SK-N-SH (cell line): ENCODE measurements around the gene LRRN4CL. TPM values are rescaled to one million over a fixed set of nuclear protein-coding genes. Genes with fewer than 3 reads are reported as not detected.

Experiments
- CTCF ChIA-PET: fragments of 300-600, 350-600 bp; formaldehyde crosslinking; extraction: SDS; loops from one replicate; lab custom pipeline; 2021; lab: Yijun Ruan, JAX
- POLR2A ChIA-PET: fragments of 350-600 bp; sonication (Branson Sonifier 250); formaldehyde crosslinking; extraction: SDS; loops from one replicate; lab custom pipeline; 2020; ENCODE audit warnings: antibody characterized with exemption, inconsistent platforms; lab: Yijun Ruan, JAX
- DNase-seq: peaks from one replicate; pipeline ENCODE4 v3.0.0; 2012
- H2AFZ ChIP-seq: fragments of 200-600 bp; sonication (generic); 2 replicates; pipeline ENCODE4 v1.8.1; 2016; ENCODE audit warnings: antibody characterized with exemption, mild to moderate bottlenecking, low read depth
- H3F3A ChIP-seq: fragments of 200-600 bp; sonication (generic); replicated peaks from 2 replicates; pipeline ENCODE3; 2016; ENCODE audit warnings: antibody characterized with exemption, mild to moderate bottlenecking; ENCODE audit not compliant: insufficient read depth
- H3K27ac ChIP-seq, 2 experiments: fragments of 200-500 bp in 1 of 2; fragments of 200-600 bp in 1 of 2; sonication (Bioruptor generic) in 1 of 2; sonication (generic), shearing (Covaris generic) in 1 of 2; 2 replicates each; pipeline versions ENCODE4 v1.5.1 to v1.6.1; 2014 to 2016; ENCODE audit warnings: low read depth in 2 of 2, inconsistent platforms in 1 of 2, low read length in 1 of 2, mild to moderate bottlenecking in 1 of 2, mixed read lengths in 1 of 2
- H3K27me3 ChIP-seq: fragments of 200-600 bp; sonication (generic), shearing (Covaris generic); 2 replicates; pipeline ENCODE4 v1.6.1; 2016; ENCODE audit warnings: mixed run types; ENCODE audit not compliant: insufficient read depth
- H3K36me3 ChIP-seq, 2 experiments: fragments of 200-500 bp in 1 of 2; fragments of 200-600 bp in 1 of 2; sonication (Bioruptor generic) in 1 of 2; sonication (generic) in 1 of 2; replicated peaks in 1 of 2; 2 replicates each; pipeline versions ENCODE3 to v1.5.1; 2014 to 2016; ENCODE audit warnings: low read length in 1 of 2, mild to moderate bottlenecking in 1 of 2; ENCODE audit not compliant: insufficient read depth in 2 of 2, control insufficient read depth in 1 of 2
- H3K4me1 ChIP-seq, 2 experiments: fragments of 200-500 bp in 1 of 2; fragments of 200-600 bp in 1 of 2; sonication (Bioruptor generic) in 1 of 2; sonication (generic), shearing (Covaris generic) in 1 of 2; 2 replicates each; pipeline versions ENCODE4 v1.5.1 to v1.6.1; 2014 to 2016; ENCODE audit warnings: low read depth in 1 of 2, low read length in 1 of 2, mixed run types in 1 of 2; ENCODE audit not compliant: insufficient read depth in 2 of 2, control insufficient read depth in 1 of 2
- H3K4me2 ChIP-seq: fragments of 200-600 bp; sonication (generic), shearing (Covaris generic); 2 replicates; pipeline ENCODE4 v1.6.1; 2017; ENCODE audit warnings: mixed run types
- H3K4me3 ChIP-seq, 2 experiments: fragments of 200-500 bp in 1 of 2; fragments of 200-600 bp in 1 of 2; sonication (Bioruptor generic) in 1 of 2; sonication (generic), shearing (Covaris generic) in 1 of 2; 2 replicates each; pipeline versions ENCODE4 v1.5.1 to v1.8.1; 2014 to 2016; ENCODE audit warnings: low read depth in 2 of 2, inconsistent platforms in 1 of 2, low read length in 1 of 2, mild to moderate bottlenecking in 1 of 2, mixed read lengths in 1 of 2, moderate library complexity in 1 of 2
- H3K79me2 ChIP-seq: fragments of 200-600 bp; sonication (generic); 2 replicates; pipeline ENCODE4 v1.8.1; 2017; ENCODE audit warnings: mild to moderate bottlenecking; ENCODE audit not compliant: insufficient read depth
- H3K9ac ChIP-seq: fragments of 200-600 bp; sonication (generic); 2 replicates; pipeline ENCODE4 v1.6.1; 2017; ENCODE audit warnings: mixed run types
- H3K9me2 ChIP-seq: fragments of 200-600 bp; sonication (generic); 2 replicates; pipeline ENCODE4 v1.6.1; 2017; ENCODE audit warnings: mixed run types
- H3K9me3 ChIP-seq: fragments of 200-600 bp; sonication (generic); 2 replicates; pipeline ENCODE4 v1.6.1; 2017; ENCODE audit warnings: mixed run types, mild to moderate bottlenecking, moderate library complexity
- H4K20me1 ChIP-seq: fragments of 200-600 bp; sonication (generic); 2 replicates; pipeline ENCODE4 v1.6.1; 2017; ENCODE audit warnings: mild to moderate bottlenecking, mixed run types; ENCODE audit not compliant: insufficient read depth
- CHD2 ChIP-seq: fragments of 150-350 bp; IDR thresholded peaks from 2 replicates; pipeline ENCODE4 v1.6.1; 2018; ENCODE audit warnings: low read length; ENCODE audit not compliant: partially characterized antibody
- EP300 ChIP-seq, 2 experiments: IDR thresholded peaks; 2 replicates each; pipeline versions ENCODE4 v1.4.0 to v1.6.1; 2012; ENCODE audit warnings: borderline replicate concordance in 1 of 2, low read depth in 1 of 2, low read length in 1 of 2
- FOXJ3 ChIP-seq: sonication (generic); formaldehyde crosslinking; IDR thresholded peaks from 2 replicates; pipeline ENCODE4 v1.5.1; 2020; ENCODE audit warnings: mild to moderate bottlenecking, missing genetic modification reagents
- FOXM1 ChIP-seq: IDR thresholded peaks from 2 replicates; pipeline ENCODE4 v1.4.0; 2012; ENCODE audit warnings: low read depth, mild to moderate bottlenecking
- GATA2 ChIP-seq: sonication (generic); formaldehyde crosslinking; IDR thresholded peaks from 2 replicates; pipeline ENCODE4 v1.5.0; 2020; ENCODE audit warnings: mild to moderate bottlenecking, missing genetic modification reagents
- JUND ChIP-seq: IDR thresholded peaks from 2 replicates; pipeline ENCODE4 v1.4.0; 2012
- MAX ChIP-seq: IDR thresholded peaks from 2 replicates; pipeline ENCODE4 v1.4.0; 2012; ENCODE audit warnings: low read depth
- NFIC ChIP-seq: IDR thresholded peaks from 2 replicates; pipeline ENCODE4 v1.4.0; 2012; ENCODE audit warnings: borderline replicate concordance
- NRF1 ChIP-seq: IDR thresholded peaks from 2 replicates; pipeline ENCODE4 v1.6.1; 2012; ENCODE audit warnings: low read depth, mild to moderate bottlenecking, low read length
- POLR2AphosphoS5 ChIP-seq: IDR thresholded peaks from 2 replicates; pipeline ENCODE4 v1.6.1; 2012; ENCODE audit warnings: low read depth, low read length
- RAD21 ChIP-seq: IDR thresholded peaks from 2 replicates; pipeline ENCODE4 v1.6.1; 2012; ENCODE audit warnings: mild to moderate bottlenecking, low read length
- RXRA ChIP-seq: IDR thresholded peaks from 2 replicates; pipeline ENCODE4 v1.4.0; 2012; ENCODE audit warnings: low read depth, mild to moderate bottlenecking, borderline replicate concordance
- TAF1 ChIP-seq: IDR thresholded peaks from 2 replicates; pipeline ENCODE4 v1.6.1; 2012; ENCODE audit warnings: low read depth, mild to moderate bottlenecking, low read length, moderate library complexity, borderline replicate concordance
- TCF12 ChIP-seq: IDR thresholded peaks from 2 replicates; pipeline ENCODE4 v1.4.0; 2012
- YY1 ChIP-seq: IDR thresholded peaks from 2 replicates; pipeline ENCODE4 v1.4.0; 2012; ENCODE audit warnings: low read depth, mild to moderate bottlenecking
- WGBS: methylation state at CpG from one replicate; pipeline ENCODE4 v1.1.6; 2017; ENCODE audit warnings: low lambda C conversion rate; 5-methylcytosine and 5-hydroxymethylcytosine counted together
- polyA plus RNA-seq, 3 experiments: library from polyadenylated mRNA; depleted of rRNA; stranded (reverse); fragments of >200 nt; gene quantifications; 2 replicates each; pipeline ENCODE4 v1.2.3, GENCODE V29; 2012
- TF ChIP-seq, protein P1 (sequence below): IDR thresholded peaks from 2 replicates; pipeline ENCODE4 v1.4.0; 2012; ENCODE audit warnings: low read depth, borderline replicate concordance
- TF ChIP-seq, protein P2 (sequence below): fragments of 150-350 bp; IDR thresholded peaks from 2 replicates; pipeline ENCODE4 v1.6.1; 2017; ENCODE audit warnings: antibody characterized with exemption, low read length, low read depth, borderline replicate concordance
- TF ChIP-seq, protein P3 (sequence below): IDR thresholded peaks from 2 replicates; pipeline ENCODE4 v1.6.1; 2012; ENCODE audit warnings: mild to moderate bottlenecking, low read depth, low read length, moderate library complexity

The LRRN4CL gene
- polyA plus RNA-seq, 1 of the 3 experiments (the other 2 are of a cell fraction), result 0.08 TPM

DNA sequence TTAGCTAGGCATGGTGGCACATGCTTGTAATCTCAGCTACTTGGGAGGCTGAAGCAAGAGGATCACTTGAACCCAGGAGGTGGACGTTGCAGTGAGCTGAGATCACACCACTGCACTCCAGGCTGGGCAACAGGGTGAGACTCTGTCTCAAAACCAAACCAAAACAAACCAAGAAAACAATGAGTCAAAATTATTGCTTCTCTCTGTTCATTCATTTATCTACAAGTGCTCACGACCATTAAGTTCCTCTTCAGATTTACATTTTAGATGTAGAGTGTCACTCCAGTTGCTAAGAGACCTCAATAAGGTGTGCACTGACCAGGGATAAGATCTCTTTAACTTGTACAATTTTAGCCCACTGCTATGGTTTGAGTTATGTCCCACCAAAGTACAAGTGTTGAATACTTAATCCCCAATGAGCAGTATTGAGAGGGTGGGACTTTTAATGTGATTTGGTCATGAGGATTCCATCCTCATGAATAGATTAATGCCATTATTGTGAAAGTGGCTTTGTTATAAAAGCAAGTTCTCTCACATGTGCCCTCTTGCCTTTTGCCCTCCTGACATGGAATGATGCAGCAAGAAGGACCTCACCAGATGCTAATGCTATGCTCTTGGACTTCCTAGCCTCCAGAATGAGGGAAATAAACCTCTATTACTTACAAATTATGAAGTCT lies 30.1 kb upstream of the LRRN4CL start:
- no peak overlapping the region for H2AFZ ChIP-seq
- H3K4me2 ChIP-seq, result no peak overlapping the region
- H3K4me1 ChIP-seq, result peaks cover 5 to 11% of the 10 kb centered on the region in 2 experiments; a peak in 3 of 4 replicates
- H3K27me3 ChIP-seq, result no peaks in the 10 kb centered on the region
- no peak for TF ChIP-seq TAF1
- no peak for TF ChIP-seq TCF12
- no peak for TF ChIP-seq NFIC
- TF ChIP-seq, protein P1, sequence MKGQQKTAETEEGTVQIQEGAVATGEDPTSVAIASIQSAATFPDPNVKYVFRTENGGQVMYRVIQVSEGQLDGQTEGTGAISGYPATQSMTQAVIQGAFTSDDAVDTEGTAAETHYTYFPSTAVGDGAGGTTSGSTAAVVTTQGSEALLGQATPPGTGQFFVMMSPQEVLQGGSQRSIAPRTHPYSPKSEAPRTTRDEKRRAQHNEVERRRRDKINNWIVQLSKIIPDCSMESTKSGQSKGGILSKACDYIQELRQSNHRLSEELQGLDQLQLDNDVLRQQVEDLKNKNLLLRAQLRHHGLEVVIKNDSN, result no peak
- no peak for TF ChIP-seq EP300 (IDR thresholded peaks at IDR 0.05; ENCODE audit: borderline replicate concordance in 1 of 2, low read depth in 1 of 2, low read length in 1 of 2)
- TF ChIP-seq MAX, result no peak
- no peak for TF ChIP-seq CHD2
- TF ChIP-seq, protein P2, sequence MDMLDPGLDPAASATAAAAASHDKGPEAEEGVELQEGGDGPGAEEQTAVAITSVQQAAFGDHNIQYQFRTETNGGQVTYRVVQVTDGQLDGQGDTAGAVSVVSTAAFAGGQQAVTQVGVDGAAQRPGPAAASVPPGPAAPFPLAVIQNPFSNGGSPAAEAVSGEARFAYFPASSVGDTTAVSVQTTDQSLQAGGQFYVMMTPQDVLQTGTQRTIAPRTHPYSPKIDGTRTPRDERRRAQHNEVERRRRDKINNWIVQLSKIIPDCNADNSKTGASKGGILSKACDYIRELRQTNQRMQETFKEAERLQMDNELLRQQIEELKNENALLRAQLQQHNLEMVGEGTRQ, result no peak
- TF ChIP-seq, protein P3, sequence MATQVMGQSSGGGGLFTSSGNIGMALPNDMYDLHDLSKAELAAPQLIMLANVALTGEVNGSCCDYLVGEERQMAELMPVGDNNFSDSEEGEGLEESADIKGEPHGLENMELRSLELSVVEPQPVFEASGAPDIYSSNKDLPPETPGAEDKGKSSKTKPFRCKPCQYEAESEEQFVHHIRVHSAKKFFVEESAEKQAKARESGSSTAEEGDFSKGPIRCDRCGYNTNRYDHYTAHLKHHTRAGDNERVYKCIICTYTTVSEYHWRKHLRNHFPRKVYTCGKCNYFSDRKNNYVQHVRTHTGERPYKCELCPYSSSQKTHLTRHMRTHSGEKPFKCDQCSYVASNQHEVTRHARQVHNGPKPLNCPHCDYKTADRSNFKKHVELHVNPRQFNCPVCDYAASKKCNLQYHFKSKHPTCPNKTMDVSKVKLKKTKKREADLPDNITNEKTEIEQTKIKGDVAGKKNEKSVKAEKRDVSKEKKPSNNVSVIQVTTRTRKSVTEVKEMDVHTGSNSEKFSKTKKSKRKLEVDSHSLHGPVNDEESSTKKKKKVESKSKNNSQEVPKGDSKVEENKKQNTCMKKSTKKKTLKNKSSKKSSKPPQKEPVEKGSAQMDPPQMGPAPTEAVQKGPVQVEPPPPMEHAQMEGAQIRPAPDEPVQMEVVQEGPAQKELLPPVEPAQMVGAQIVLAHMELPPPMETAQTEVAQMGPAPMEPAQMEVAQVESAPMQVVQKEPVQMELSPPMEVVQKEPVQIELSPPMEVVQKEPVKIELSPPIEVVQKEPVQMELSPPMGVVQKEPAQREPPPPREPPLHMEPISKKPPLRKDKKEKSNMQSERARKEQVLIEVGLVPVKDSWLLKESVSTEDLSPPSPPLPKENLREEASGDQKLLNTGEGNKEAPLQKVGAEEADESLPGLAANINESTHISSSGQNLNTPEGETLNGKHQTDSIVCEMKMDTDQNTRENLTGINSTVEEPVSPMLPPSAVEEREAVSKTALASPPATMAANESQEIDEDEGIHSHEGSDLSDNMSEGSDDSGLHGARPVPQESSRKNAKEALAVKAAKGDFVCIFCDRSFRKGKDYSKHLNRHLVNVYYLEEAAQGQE, result no peak
- no peak for TF ChIP-seq RAD21
- TF ChIP-seq RXRA, result no peak
- TF ChIP-seq GATA2, result no peak
- TF ChIP-seq POLR2AphosphoS5, result no peak
- no peak for TF ChIP-seq JUND
- no peak for TF ChIP-seq YY1
- no peak for TF ChIP-seq NRF1
- TF ChIP-seq FOXM1, result no peak
- no peak for TF ChIP-seq FOXJ3 (CRISPR knock-in tag)
- no peak overlapping the region for H3K27ac ChIP-seq
- WGBS, result 100% methylated on average over 2 of the region's 2 CpGs
- CTCF ChIA-PET, result no interaction called here
- POLR2A ChIA-PET, result no interaction called here
- peaks cover 77 to 94% of the 10 kb centered on the region in 2 experiments for H3K36me3 ChIP-seq
- no peak overlapping the region for H3K4me3 ChIP-seq
- no peak overlapping the region for H3K9ac ChIP-seq
- no peak for DNase-seq
- H3K79me2 ChIP-seq, result peaks cover 94% of the 10 kb centered on the region
- H3K9me3 ChIP-seq, result no peaks in the 10 kb centered on the region
- no peaks in the 10 kb centered on the region for H3K9me2 ChIP-seq
- peaks cover 13% of the 10 kb centered on the region for H4K20me1 ChIP-seq
- H3F3A ChIP-seq, result peaks cover 33% of the 10 kb centered on the region
